Measurements from ENCODE around the gene SLC16A3. TPM values are rescaled to one million over a fixed set of nuclear protein-coding genes. Genes with fewer than 3 reads are reported as not detected.

SLC16A3 gene
- total RNA-seq, 1 experiment from 2014 or later: 249 TPM

GRCh38 chr17:82274134-82275020 lies 45.5 kb downstream of the SLC16A3 start:
- Histone ChIP-seq H3K9me3 (replicated peaks) (no peaks in the 10 kb centered on the region), H3K4me3 (peak overlapping the region; percentile 73), H3K27me3 (replicated peaks) (no peaks in the 10 kb centered on the region), H3K36me3 (peaks cover 36% of the 10 kb centered on the region), H3K4me1 (replicated peaks) (peaks cover 21% of the 10 kb centered on the region), H3K27ac (no peak overlapping the region)
- no peak for DNase-seq (ENCODE audit: low read depth in 1 of 2, low spot score in 2 of 2)

DNA sequence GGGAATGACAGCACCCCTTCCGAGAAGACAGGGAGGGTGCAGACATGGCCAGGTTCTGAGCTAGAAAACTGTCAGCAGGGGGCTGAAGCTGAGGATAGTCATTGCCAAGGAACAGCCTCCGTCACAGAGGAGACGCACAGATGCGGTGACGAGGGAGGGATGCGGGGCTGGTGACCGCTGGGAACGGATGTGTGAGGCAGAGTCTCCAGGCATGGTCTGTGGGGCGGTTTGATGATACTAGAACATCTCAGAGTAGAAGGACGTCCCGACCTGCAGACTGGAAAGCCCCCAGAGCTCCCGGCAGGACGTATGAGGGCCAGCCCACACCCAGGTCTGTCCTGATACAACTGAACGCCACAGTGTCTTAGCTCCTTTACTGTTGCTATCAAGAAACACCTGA lies 46.5 kb downstream of the SLC16A3 start:
- Histone ChIP-seq H3K36me3 (peaks cover 26% of the 10 kb centered on the region), H3K27me3 (replicated peaks) (no peaks in the 10 kb centered on the region), H3K27ac (no peak overlapping the region), H3K4me3 (no peak overlapping the region), H3K4me1 (replicated peaks) (peaks cover 22% of the 10 kb centered on the region), H3K9me3 (replicated peaks) (no peaks in the 10 kb centered on the region)
- no peak for DNase-seq (ENCODE audit: low read depth in 1 of 2, low spot score in 2 of 2)

- DNase-seq (ENCODE audit: low read depth in 1 of 2, low spot score in 2 of 2): no peak
- Histone ChIP-seq H3K4me3 (no peak overlapping the region), H3K9me3 (replicated peaks) (no peaks in the 10 kb centered on the region), H3K4me1 (replicated peaks) (peaks cover 31% of the 10 kb centered on the region), H3K36me3 (peaks cover 10% of the 10 kb centered on the region), H3K27ac (no peak overlapping the region), H3K27me3 (replicated peaks) (no peaks in the 10 kb centered on the region)
Measured at GRCh38 chr17:82276938-82277337, 48.1 kb downstream of the SLC16A3 start.

- Histone ChIP-seq H3K36me3 (peaks cover 4% of the 10 kb centered on the region), H3K9me3 (replicated peaks) (no peaks in the 10 kb centered on the region), H3K27me3 (replicated peaks) (no peaks in the 10 kb centered on the region), H3K4me1 (replicated peaks) (peaks cover 34% of the 10 kb centered on the region), H3K27ac (no peak overlapping the region), H3K4me3 (no peak overlapping the region)
- no peak for DNase-seq (ENCODE audit: low read depth in 1 of 2, low spot score in 2 of 2)
Measured at GRCh38 chr17:82277851-82278250, 49.0 kb downstream of the SLC16A3 start.

- H3K27me3 ChIP-seq (replicated peaks): no peaks in the 10 kb centered on the region
- no peaks in the 10 kb centered on the region for H3K9me3 ChIP-seq (replicated peaks)
- no peak for DNase-seq (ENCODE audit: low read depth in 1 of 2, low spot score in 2 of 2)
- H3K27ac ChIP-seq: no peak overlapping the region
- peaks cover under 1% of the 10 kb centered on the region for H3K36me3 ChIP-seq
- peaks cover 39% of the 10 kb centered on the region for H3K4me1 ChIP-seq (replicated peaks)
- no peak overlapping the region for H3K4me3 ChIP-seq
Measured at GRCh38 chr17:82278308-82278707, 49.5 kb downstream of the SLC16A3 start.

- H3K27ac ChIP-seq: no peak overlapping the region
- no peaks in the 10 kb centered on the region for H3K9me3 ChIP-seq (replicated peaks)
Measured at GRCh38 chr17:82278786-82279391, 50.0 kb downstream of the SLC16A3 start.

DNA sequence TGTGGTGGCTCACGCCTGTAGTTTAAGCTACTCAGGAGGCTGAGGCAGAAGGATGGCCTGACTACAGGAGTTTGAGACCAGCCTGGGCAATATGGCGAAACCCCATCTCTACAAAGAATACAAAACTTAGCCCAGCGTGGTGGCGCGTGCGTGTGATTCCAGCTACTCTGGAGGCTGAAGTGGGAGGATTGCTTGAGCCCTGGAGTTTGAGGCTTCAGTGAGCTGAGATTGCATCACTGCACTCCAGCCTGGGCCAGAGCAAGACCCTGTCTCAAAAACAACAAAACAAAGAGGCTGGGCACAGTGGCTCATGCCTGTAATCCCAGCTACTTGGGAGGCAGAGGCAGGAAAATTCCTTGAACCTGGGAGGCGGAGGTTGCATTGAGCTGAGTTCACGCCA lies 51.7 kb downstream of the SLC16A3 start:
- Histone ChIP-seq H3K4me1 (replicated peaks) (peaks cover 39% of the 10 kb centered on the region), H3K36me3 (no peaks in the 10 kb centered on the region), H3K9me3 (replicated peaks) (no peaks in the 10 kb centered on the region), H3K27me3 (replicated peaks) (no peaks in the 10 kb centered on the region), H3K27ac (peak overlapping the region; percentile 4; the same call in 1 of the 2 replicates), H3K4me3 (no peak overlapping the region)
- no peak for DNase-seq (ENCODE audit: low read depth in 1 of 2, low spot score in 2 of 2)

More at GRCh38 chr17:82278786-82279391, 50.0 kb downstream of the SLC16A3 start:
- H3K4me1 ChIP-seq (replicated peaks): peaks cover 42% of the 10 kb centered on the region
- no peaks in the 10 kb centered on the region for H3K36me3 ChIP-seq
- no peak for DNase-seq (ENCODE audit: low read depth in 1 of 2, low spot score in 2 of 2)
- no peaks in the 10 kb centered on the region for H3K27me3 ChIP-seq (replicated peaks)
- H3K4me3 ChIP-seq: no peak overlapping the region

- Histone ChIP-seq H3K27me3 (replicated peaks) (no peaks in the 10 kb centered on the region), H3K4me1 (replicated peaks) (peaks cover 39% of the 10 kb centered on the region)
Measured at GRCh38 chr17:82281076-82281475, 52.2 kb downstream of the SLC16A3 start.

GRCh38 chr17:82281502-82282238 lies 52.8 kb downstream of the SLC16A3 start:
- H3K36me3 ChIP-seq: no peaks in the 10 kb centered on the region
- H3K4me1 ChIP-seq (replicated peaks): peaks cover 39% of the 10 kb centered on the region
- H3K4me3 ChIP-seq: no peak overlapping the region
- no peaks in the 10 kb centered on the region for H3K9me3 ChIP-seq (replicated peaks)
- DNase-seq (ENCODE audit: low read depth in 1 of 2, low spot score in 2 of 2): peak; percentile 76 to 85
- no peaks in the 10 kb centered on the region for H3K27me3 ChIP-seq (replicated peaks)
- peak overlapping the region; percentile 29 for H3K27ac ChIP-seq

More at GRCh38 chr17:82281076-82281475, 52.2 kb downstream of the SLC16A3 start:
- DNase-seq (ENCODE audit: low read depth in 1 of 2, low spot score in 2 of 2): no peak
- Histone ChIP-seq H3K27ac (no peak overlapping the region), H3K36me3 (no peaks in the 10 kb centered on the region), H3K4me3 (no peak overlapping the region), H3K9me3 (replicated peaks) (no peaks in the 10 kb centered on the region)

DNA sequence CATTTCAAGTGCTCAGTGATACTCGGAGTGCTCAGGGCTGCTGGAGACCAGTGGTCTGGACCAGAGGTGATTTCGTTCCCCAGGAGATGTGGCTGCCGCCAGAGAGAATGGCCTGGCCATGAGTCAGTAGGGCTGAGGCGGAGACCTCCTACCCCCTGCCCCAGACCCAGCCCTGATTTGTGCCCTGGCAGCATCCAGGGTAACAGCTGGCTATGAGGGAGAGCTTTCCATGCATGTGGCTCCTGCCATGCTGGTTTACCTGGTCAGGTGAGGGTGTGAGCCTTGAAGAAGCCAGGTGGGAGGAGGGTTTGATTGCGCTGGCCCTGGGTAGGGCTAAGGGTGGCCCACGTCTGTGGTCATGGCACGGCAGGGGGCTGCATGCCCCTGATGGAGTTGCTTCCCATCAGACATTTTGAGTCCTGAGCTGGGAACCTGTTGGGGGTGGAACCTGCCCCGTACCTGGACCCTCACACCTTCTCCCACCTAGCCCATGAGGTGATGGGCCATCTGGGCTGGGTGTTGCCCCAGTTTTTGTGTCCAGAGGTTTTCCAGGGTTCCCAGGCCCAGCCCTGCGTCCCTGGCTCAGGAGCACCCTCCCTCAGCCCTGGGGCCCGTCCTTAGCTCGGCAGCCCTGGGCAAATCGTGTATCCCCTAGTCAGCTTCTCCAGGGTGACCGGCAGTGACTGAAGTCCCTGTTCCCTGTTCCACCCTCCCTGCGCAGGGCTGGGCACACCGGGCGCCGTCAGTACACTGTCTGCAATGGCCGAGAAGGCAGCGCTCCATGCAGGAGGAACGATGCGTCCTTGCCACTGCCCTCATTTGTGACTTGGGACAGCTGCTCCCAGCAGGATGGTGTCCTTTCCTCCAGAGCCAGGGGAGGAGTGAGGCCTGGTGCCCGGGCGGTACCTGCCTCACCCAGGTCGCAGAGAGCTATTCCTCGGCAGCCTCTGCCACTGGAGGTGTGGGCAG lies 53.7 kb downstream of the SLC16A3 start:
- Histone ChIP-seq H3K27me3 (replicated peaks) (no peaks in the 10 kb centered on the region), H3K9me3 (replicated peaks) (no peaks in the 10 kb centered on the region), H3K4me3 (no peak overlapping the region), H3K27ac (peak overlapping the region; percentile 29), H3K4me1 (replicated peaks) (peaks cover 47% of the 10 kb centered on the region), H3K36me3 (no peaks in the 10 kb centered on the region)
- DNase-seq (ENCODE audit: low read depth in 1 of 2, low spot score in 2 of 2): peak in 1 of 2 experiments; percentile 83

DNA sequence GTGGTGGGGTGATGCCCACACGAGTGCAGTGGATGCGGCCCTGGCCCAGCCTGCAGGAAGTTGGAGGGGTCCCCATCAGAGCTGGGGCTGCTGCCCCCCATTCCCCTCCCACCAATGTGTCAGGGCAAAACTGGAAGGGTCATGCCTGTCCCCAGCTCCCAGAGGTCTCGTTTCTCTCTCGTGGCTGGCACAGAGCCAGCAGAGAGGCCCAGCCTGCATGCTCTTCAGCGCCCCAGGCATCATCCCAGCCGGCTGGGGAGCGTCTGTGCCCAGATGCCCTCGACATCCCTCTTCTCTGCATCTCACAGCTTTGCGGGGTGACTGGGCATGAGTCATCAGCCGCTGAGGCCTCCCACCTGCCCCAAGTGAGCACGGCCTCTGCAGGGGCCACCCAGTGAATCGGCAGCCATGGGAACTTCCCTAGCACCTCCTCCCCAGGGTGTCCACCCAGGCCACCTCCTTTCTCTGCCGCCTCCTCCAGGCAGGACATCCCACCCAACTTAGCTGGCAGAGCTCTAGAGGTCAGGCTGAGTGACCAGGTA lies 54.4 kb downstream of the SLC16A3 start:
- no peaks in the 10 kb centered on the region for H3K27me3 ChIP-seq (replicated peaks)
- peak overlapping the region; percentile 29 for H3K27ac ChIP-seq
- peak; percentile 93 to 98 for DNase-seq (ENCODE audit: low read depth in 1 of 2, low spot score in 2 of 2)
- peaks cover 54% of the 10 kb centered on the region for H3K4me1 ChIP-seq (replicated peaks)
- no peaks in the 10 kb centered on the region for H3K9me3 ChIP-seq (replicated peaks)
- no peaks in the 10 kb centered on the region for H3K36me3 ChIP-seq
- no peak overlapping the region for H3K4me3 ChIP-seq

- Histone ChIP-seq H3K27me3 (replicated peaks) (no peaks in the 10 kb centered on the region), H3K4me3 (no peak overlapping the region), H3K9me3 (replicated peaks) (no peaks in the 10 kb centered on the region), H3K27ac (no peak overlapping the region), H3K36me3 (no peaks in the 10 kb centered on the region), H3K4me1 (replicated peaks) (peaks cover 65% of the 10 kb centered on the region)
- DNase-seq (ENCODE audit: low read depth in 1 of 2, low spot score in 2 of 2): no peak
Measured at GRCh38 chr17:82285141-82285540, 56.3 kb downstream of the SLC16A3 start.

Measured in SJSA1 (cell line).